GM21381 (cell line): Measurements from ENCODE around the gene KLK3.
A peak's percentile ranks its signal among the peaks of the same experiment; 100 is the strongest.
"Not testable (repeated sequence)": the region's sequence is repeated elsewhere in the genome, so short reads cannot be mapped to it uniquely, and the experiment has no call there.

ENCODE experiments used
- ATAC-seq: cut with Tn5 transposase; IDR thresholded peaks from one replicate; pipeline ENCODE4 v1.9.1; 2021; ENCODE audit warnings: mild to moderate bottlenecking, moderate library complexity; ENCODE audit not compliant: unreplicated experiment

The KLK3 gene

GRCh38 chr19:50854636-50855410 lies at the start of gene KLK3:
Gene KLK3 (plus strand): TSS chr19:50854915. CDS start chr19:50854956, 41 bp downstream.
- ATAC-seq: no peak

- ATAC-seq: no peak
These were observed 45.9 kb upstream of the KLK3 start for GRCh38 chr19:50808856-50809255.

- ATAC-seq: not testable (repeated sequence)
These were observed 43.0 kb upstream of the KLK3 start for GRCh38 chr19:50811622-50812238.

- no peak for ATAC-seq
These were observed 42.2 kb upstream of the KLK3 start for GRCh38 chr19:50812474-50812873.

- no peak for ATAC-seq
These were observed 39.8 kb upstream of the KLK3 start for GRCh38 chr19:50814883-50815282.

GRCh38 chr19:50815439-50815838 lies 39.3 kb upstream of the KLK3 start:
- ATAC-seq: no peak

- peak; percentile 52 for ATAC-seq
These were observed 36.5 kb upstream of the KLK3 start for GRCh38 chr19:50817941-50818858.

- no peak for ATAC-seq
These were observed 35.7 kb upstream of the KLK3 start for GRCh38 chr19:50818859-50819472.

GRCh38 chr19:50819636-50820035 lies 35.1 kb upstream of the KLK3 start:
- no peak for ATAC-seq

- no peak for ATAC-seq
These were observed 34.6 kb upstream of the KLK3 start for GRCh38 chr19:50820086-50820485.

- ATAC-seq: no peak
These were observed 34.0 kb upstream of the KLK3 start for GRCh38 chr19:50820549-50821247.

- ATAC-seq: no peak
These were observed 33.5 kb upstream of the KLK3 start for GRCh38 chr19:50821248-50821612.

GRCh38 chr19:50821622-50822021 lies 33.1 kb upstream of the KLK3 start:
- ATAC-seq: no peak

- no peak for ATAC-seq
These were observed 32.0 kb upstream of the KLK3 start for GRCh38 chr19:50822661-50823208.

- no peak for ATAC-seq
These were observed 31.2 kb upstream of the KLK3 start, which contains the start of gene KLK1 for GRCh38 chr19:50823389-50824042. Gene KLK1 (minus strand): TSS chr19:50823787. CDS start chr19:50823748, 39 bp downstream.

GRCh38 chr19:50826492-50827240 lies 28.0 kb upstream of the KLK3 start:
- no peak for ATAC-seq

- no peak for ATAC-seq
These were observed 27.2 kb upstream of the KLK3 start for GRCh38 chr19:50827476-50827875.

GRCh38 chr19:50829801-50830200 lies 24.9 kb upstream of the KLK3 start:
- no peak for ATAC-seq
